WI38 (cell line): ENCODE measurements around the gene TULP1.
"Not testable (repeated sequence)": the region's sequence is repeated elsewhere in the genome, so short reads cannot be mapped to it uniquely, and the experiment has no call there.

ENCODE experiments used
- H3K4me3 ChIP-seq: 2 replicates; pipeline ENCODE4 v1.5.1; 2011; ENCODE audit warnings: low read depth, mild to moderate bottlenecking, control low read depth, low read length
- TF ChIP-seq, protein P1 (sequence below): IDR thresholded peaks from 2 replicates; pipeline ENCODE4 v1.5.1; 2012; ENCODE audit warnings: low read depth, mild to moderate bottlenecking, control low read depth, low read length

TULP1 gene

DNA sequence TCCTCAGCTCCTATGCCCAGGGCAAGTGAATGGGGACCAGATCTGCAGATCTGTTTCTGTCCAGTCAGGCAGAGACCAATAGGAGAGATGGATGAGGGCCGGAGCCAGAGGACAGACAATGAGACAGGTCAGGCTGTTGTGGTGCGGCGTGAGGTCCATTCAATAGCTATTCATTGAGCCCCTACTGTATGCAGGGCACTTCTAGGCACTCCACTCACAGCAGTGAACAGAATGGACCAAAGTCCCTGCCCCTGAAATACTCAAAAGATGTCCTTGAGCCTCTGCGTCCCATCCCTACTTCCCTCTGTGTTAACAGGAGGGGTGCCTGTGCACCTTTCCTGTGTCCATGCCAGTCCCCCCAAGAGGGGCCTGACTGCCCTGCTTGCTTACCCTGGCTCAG is 8.5 kb upstream of the TULP1 start:
- TF ChIP-seq, protein P1, sequence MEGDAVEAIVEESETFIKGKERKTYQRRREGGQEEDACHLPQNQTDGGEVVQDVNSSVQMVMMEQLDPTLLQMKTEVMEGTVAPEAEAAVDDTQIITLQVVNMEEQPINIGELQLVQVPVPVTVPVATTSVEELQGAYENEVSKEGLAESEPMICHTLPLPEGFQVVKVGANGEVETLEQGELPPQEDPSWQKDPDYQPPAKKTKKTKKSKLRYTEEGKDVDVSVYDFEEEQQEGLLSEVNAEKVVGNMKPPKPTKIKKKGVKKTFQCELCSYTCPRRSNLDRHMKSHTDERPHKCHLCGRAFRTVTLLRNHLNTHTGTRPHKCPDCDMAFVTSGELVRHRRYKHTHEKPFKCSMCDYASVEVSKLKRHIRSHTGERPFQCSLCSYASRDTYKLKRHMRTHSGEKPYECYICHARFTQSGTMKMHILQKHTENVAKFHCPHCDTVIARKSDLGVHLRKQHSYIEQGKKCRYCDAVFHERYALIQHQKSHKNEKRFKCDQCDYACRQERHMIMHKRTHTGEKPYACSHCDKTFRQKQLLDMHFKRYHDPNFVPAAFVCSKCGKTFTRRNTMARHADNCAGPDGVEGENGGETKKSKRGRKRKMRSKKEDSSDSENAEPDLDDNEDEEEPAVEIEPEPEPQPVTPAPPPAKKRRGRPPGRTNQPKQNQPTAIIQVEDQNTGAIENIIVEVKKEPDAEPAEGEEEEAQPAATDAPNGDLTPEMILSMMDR = no peak

DNA sequence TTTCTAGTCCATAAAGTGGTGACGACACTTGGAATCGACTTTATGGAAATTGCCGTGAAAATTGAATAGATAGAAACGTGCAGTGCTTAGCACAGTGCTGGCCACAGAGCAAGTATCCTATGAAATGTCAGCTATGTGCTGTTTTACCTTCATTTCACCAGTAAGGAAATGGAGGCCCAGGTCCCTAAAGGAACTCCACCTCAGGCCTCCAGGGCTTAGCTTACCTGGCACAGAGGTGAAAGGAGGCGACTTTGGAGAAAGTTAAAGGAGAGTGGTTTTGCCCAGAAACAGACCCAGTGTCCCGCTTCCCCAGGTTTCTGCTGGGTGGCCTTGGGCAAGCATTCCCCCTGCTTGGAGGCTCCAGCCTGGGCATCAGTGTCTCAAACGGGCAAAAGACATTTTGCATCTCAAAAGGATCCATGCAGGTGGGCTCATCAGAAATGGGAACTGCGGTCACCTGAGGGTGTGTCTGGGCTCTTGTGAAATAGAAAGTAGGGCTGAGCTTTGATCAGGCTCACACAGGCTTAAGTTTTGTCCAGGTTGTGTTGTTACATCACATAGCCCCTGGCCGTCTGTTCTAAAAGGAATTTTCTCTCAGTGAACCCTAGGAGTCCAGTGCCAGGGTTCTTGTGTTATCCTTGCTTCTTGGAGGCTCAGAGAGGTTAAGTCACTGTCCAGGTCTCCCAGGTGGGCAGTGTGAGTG is 6.8 kb upstream of the TULP1 start:
- no peak overlapping the region for H3K4me3 ChIP-seq
- TF ChIP-seq, protein P1 = no peak

More for the DNA sequence above, 8.5 kb upstream of the TULP1 start:
- H3K4me3 ChIP-seq = no peak overlapping the region

DNA sequence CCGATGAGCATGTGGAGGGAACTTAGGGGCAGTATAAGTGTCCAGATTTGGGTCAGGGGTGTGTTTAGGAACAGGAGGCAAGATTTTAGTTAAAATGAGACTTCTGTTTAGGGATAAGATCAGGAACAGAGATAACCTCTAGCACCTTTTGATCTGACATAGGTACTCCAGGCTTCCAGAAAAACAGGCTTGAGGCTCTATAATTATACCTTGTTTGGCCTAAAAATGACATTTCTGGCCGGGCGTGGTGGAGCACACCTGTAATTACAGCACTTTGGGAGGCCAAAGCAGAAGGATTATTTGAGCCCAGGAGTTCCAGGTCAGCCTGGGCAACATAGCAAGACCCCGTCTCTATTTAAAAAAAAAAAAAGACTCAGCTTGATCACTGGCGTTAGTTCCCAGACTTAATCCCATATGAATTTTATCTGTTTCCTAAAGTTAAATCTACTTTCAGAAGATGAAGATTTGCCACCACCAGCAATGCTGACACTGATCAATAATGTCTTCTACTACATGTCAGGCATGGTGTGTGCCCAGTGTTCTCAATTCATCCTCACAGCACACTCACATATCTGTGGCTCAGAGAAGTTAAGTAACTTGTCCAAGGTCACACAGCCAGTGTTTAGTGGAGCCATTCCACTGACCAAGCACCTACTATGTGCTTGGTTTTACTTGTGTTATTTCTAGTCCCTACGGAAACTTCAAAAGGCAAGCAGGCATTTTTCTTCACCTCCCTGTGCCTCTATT is 6.0 kb upstream of the TULP1 start:
- TF ChIP-seq, protein P1 = no peak

DNA sequence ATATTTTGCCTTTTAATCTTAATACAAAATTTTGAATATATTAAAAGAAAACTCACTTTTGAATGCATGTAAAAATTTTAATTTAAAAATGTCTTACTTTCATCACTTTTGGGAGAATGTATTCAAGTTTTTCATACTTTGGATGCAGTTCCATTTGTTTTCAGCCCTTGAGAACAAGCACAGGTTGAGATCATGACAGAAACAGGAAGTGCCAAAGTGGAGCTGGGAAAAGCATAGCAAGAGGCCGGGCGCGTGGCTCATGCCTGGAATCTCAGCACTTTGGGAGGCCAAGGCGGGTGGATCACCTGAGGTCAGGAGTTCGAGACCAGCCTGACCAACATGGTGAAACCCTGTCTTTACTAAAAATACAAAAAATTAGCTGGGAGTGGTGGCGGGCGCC is 5.3 kb upstream of the TULP1 start:
- H3K4me3 ChIP-seq = not testable (repeated sequence)

More for the DNA sequence above, 6.0 kb upstream of the TULP1 start:
- no peak overlapping the region for H3K4me3 ChIP-seq

DNA sequence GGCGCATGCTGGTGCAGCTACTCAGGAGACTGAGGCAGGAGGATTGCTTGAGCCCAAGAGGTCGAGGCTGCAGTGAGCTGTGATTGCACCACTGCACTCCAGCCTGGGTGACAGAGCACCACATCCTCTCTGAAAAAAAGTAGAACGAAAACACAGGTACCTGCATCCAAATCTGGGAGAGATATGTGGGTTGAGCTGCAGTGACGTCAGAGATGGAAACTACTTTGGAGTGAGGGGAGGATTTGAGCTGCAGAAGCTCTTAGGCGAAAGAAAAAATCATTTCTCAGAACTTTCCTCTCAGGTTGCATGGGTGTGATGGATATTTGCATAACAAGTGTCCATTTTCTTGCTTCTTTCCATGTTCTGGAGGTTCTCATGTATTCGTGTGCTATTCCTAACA is 4.0 kb upstream of the TULP1 start:
- TF ChIP-seq, protein P1 = no peak
- H3K4me3 ChIP-seq = no peak overlapping the region

DNA sequence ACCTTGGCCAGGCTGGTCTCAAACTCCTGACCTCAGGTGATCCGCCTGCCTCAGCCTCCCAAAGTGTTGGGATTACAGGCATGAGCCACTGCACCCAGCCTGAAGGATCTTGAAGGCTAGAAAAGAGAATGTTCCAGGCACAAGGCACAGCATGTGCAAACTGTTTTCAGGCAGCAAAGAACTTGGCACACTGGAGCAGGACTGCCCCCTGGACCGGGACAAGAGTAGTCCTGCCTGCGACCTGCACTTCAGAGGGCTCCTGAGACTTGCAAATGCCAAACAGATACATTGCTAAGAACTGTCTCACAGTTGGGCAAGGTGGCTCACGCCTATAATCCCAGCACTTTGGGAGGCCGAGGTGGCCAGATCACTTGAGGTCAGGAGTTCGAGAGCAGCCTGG is 3.2 kb upstream of the TULP1 start:
- H3K4me3 ChIP-seq = not testable (repeated sequence)

DNA sequence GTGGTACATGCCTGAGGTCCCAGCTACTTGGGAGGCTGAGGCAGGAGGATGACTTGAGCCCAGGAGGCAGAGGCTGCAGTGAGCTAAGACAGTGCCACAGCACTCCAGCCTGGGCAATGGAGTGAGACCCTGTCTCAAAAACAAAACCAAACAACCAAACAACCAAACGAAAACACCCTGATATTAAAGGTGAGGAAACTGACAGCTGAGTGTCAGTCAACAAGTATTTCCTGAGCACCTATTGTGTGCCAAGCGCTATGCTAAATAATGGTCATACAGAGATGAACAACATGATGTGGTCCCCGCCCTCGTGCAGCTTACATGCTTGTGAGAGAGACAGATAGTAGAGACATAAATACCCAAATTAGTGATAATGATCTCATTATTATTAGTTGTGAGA is 1.9 kb upstream of the TULP1 start:
- no peak overlapping the region for H3K4me3 ChIP-seq
- TF ChIP-seq, protein P1 = no peak

DNA sequence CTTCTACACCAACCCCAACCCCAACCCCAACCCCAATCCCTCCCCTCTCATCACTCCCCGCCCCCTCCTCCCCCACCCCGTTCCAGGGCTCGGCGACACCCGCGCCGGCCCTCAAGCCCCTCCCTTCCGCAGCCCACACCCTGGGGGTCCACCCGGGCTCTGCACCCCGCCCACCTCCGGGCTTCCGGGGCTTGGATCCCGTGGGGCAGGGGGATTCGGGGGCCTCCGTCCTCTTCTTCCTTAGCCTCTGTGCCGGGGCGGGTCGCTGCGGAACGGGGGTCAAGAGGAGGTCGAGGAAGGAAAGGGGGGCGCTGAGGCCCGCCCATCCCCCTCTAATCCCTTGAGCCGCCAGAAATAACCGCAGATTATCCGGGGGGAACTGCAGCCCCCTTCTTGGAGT is 690 bp downstream of the TULP1 start:
- no peak overlapping the region for H3K4me3 ChIP-seq
- TF ChIP-seq, protein P1 = no peak
